ENCODE data around the gene SUMF2. TPM values are rescaled to one million over a fixed set of nuclear protein-coding genes. Genes with fewer than 3 reads are reported as not detected.

Gene SUMF2
- polyA plus RNA-seq, 2 of the 4 experiments (the other 2 are of a cell fraction): 85.2 to 106 TPM

- TF ChIP-seq REST (IDR thresholded peaks at IDR 0.05): peak; percentile 47
- no peak for TF ChIP-seq RARB (CRISPR knock-in tag; IDR thresholded peaks at IDR 0.05)
- 0 out of 2 replicates have a peak, but pooled peaks have one; percentile 14 for TF ChIP-seq BHLHE40 (IDR thresholded peaks at IDR 0.05; ENCODE audit: low read depth, low read length)
- TF ChIP-seq MAX (IDR thresholded peaks at IDR 0.05): peak; percentile 87
- no peak for TF ChIP-seq CTCF (IDR thresholded peaks at IDR 0.05)
- TF ChIP-seq MYC (IDR thresholded peaks at IDR 0.05; ENCODE audit: borderline replicate concordance, low read length): peak; percentile 81
Observed at GRCh38 chr7:56051339-56052191, 12.5 kb upstream of the SUMF2 start, which contains the start of the genes CCT6A and PSPH (continued).

- ATAC-seq: no peak
- H3K9me3 ChIP-seq: no peaks in the 10 kb centered on the region
- WGBS (ENCODE audit: missing lambda C conversion rate): 74% methylated on average over 9 of the region's 9 CpGs
- CTCF ChIA-PET: interaction anchor here (1.5 to 3.5 kb wide), 2 partner anchors 10 to 21 kb away, joined by 6 to 19 read pairs; partner anchors contain the start of gene SUMF2
- POLR2A ChIA-PET: interaction anchor here (0.6 to 2.0 kb wide), 2 partner anchors 8 to 10 kb away, joined by 6 to 9 read pairs; partner anchors contain the start of gene SUMF2
- FAIRE-seq: no peak
- no peak for DNase-seq (ENCODE audit: low read depth in 1 of 2, low spot score in 1 of 2)
- peak overlapping the region; percentile 98; a peak in 5 of 6 replicates for H3K27ac ChIP-seq
- peaks cover 40% of the 10 kb centered on the region for H3K4me1 ChIP-seq
- H3K4me2 ChIP-seq: peak overlapping the region; percentile 94
- TF ChIP-seq MAFK (IDR thresholded peaks at IDR 0.05; ENCODE audit: partially characterized antibody): peak; percentile 87
- no peak for TF ChIP-seq ZC3H11A (IDR thresholded peaks at IDR 0.05)
- peak overlapping the region; percentile 96; the same call in 2 of the 3 replicates for H3K4me3 ChIP-seq
Observed at GRCh38 chr7:56053379-56053778, 10.7 kb upstream of the SUMF2 start.

GRCh38 chr7:56053993-56054392 lies 10.1 kb upstream of the SUMF2 start:
- ATAC-seq: no peak
- CTCF ChIA-PET: interaction anchor here (1.5 to 3.5 kb wide), 2 partner anchors 10 to 20 kb away, joined by 6 to 19 read pairs; partner anchors contain the start of gene SUMF2
- H3K4me1 ChIP-seq: peaks cover 34% of the 10 kb centered on the region
- no peak for FAIRE-seq
- no peak for DNase-seq (ENCODE audit: low read depth in 1 of 2, low spot score in 1 of 2)
- POLR2A ChIA-PET: interaction anchor here (0.6 to 2.0 kb wide), 2 partner anchors 10 to 37 kb away, joined by 3 to 6 read pairs; partner anchors contain the start of gene SUMF2
- no peak for TF ChIP-seq RNF2 (IDR thresholded peaks at IDR 0.05; ENCODE audit: borderline replicate concordance, low read depth)
- TF ChIP-seq MAFK (IDR thresholded peaks at IDR 0.05; ENCODE audit: partially characterized antibody): no peak
- TF ChIP-seq HEYL (CRISPR knock-in tag; IDR thresholded peaks at IDR 0.05): no peak
- no peak for TF ChIP-seq ZFP36 (IDR thresholded peaks at IDR 0.05; ENCODE audit: borderline replicate concordance, partially characterized antibody)
- no peak for TF ChIP-seq ZC3H11A (IDR thresholded peaks at IDR 0.05)
- no peak for TF ChIP-seq FOXS1 (CRISPR knock-in tag; IDR thresholded peaks at IDR 0.05)
- no peak for TF ChIP-seq NFE2L2 (conservative IDR thresholded peaks at IDR 0.05; ENCODE audit: low read length)
- no peak for TF ChIP-seq KDM1A (IDR thresholded peaks at IDR 0.05; ENCODE audit: low read depth)
- peak overlapping the region; percentile 94 for H3K4me2 ChIP-seq
- H3K4me3 ChIP-seq: no peak overlapping the region
- H3K9me3 ChIP-seq: no peaks in the 10 kb centered on the region
- WGBS (ENCODE audit: missing lambda C conversion rate): 79% methylated on average over 2 of the region's 2 CpGs
- H3K27ac ChIP-seq: peak overlapping the region in 1 of 2 experiments; percentile 98; a peak in 1 of 6 replicates

Measured in A549 (cell line).